GM21367 (cell line): ENCODE data around the gene LGALS9.
"Not testable (repeated sequence)": the region's sequence is repeated elsewhere in the genome, so short reads cannot be mapped to it uniquely, and the experiment has no call there.

Experiments
- ATAC-seq: cut with Tn5 transposase; IDR thresholded peaks from one replicate; pipeline ENCODE4 v1.9.1; 2021; ENCODE audit not compliant: unreplicated experiment

LGALS9 gene

GRCh38 chr17:27627514-27627913 is 3.5 kb upstream of the LGALS9 start:
- ATAC-seq: no peak

GRCh38 chr17:27628376-27628775 is 2.6 kb upstream of the LGALS9 start:
- no peak for ATAC-seq

- ATAC-seq: not testable (repeated sequence)
Observed at GRCh38 chr17:27629260-27629659, 1.7 kb upstream of the LGALS9 start.

- peak; percentile 32 for ATAC-seq
Observed at GRCh38 chr17:27631411-27631760, 398 bp downstream of the LGALS9 start.

- no peak for ATAC-seq
Observed at GRCh38 chr17:27631897-27632725, 1.1 kb downstream of the LGALS9 start.

GRCh38 chr17:27632766-27633165 is 1.8 kb downstream of the LGALS9 start:
- ATAC-seq: not testable (repeated sequence)

GRCh38 chr17:27633312-27634025 is 2.5 kb downstream of the LGALS9 start:
- no peak for ATAC-seq

GRCh38 chr17:27634026-27634335 is 3.0 kb downstream of the LGALS9 start:
- ATAC-seq: no peak

GRCh38 chr17:27634776-27635175 is 3.8 kb downstream of the LGALS9 start:
- ATAC-seq: no peak

GRCh38 chr17:27635275-27635823 is 4.4 kb downstream of the LGALS9 start:
- ATAC-seq: no peak

- ATAC-seq: not testable (repeated sequence)
Observed at GRCh38 chr17:27636005-27636520, 5.1 kb downstream of the LGALS9 start.

GRCh38 chr17:27637818-27638217 is 6.8 kb downstream of the LGALS9 start:
- ATAC-seq: not testable (repeated sequence)

GRCh38 chr17:27638415-27638914 is 7.5 kb downstream of the LGALS9 start:
- ATAC-seq: not testable (repeated sequence)

- ATAC-seq: no peak
Observed at GRCh38 chr17:27640790-27641189, 9.8 kb downstream of the LGALS9 start.

GRCh38 chr17:27644586-27644985 is 13.6 kb downstream of the LGALS9 start:
- ATAC-seq: no peak

- ATAC-seq: not testable (repeated sequence)
Observed at GRCh38 chr17:27645621-27646020, 14.6 kb downstream of the LGALS9 start.

GRCh38 chr17:27646232-27646631 is 15.2 kb downstream of the LGALS9 start:
- no peak for ATAC-seq

- ATAC-seq: no peak
Observed at GRCh38 chr17:27647765-27648164, 16.8 kb downstream of the LGALS9 start.

- ATAC-seq: not testable (repeated sequence)
Observed at GRCh38 chr17:27649111-27649571, 18.2 kb downstream of the LGALS9 start.

- no peak for ATAC-seq
Observed at GRCh38 chr17:27649929-27650328, 18.9 kb downstream of the LGALS9 start.

- no peak for ATAC-seq
Observed at GRCh38 chr17:27650836-27651235, 19.8 kb downstream of the LGALS9 start.
